Dermis blood vessel endothelial cell (primary cell): ENCODE measurements around the gene ZFYVE26. TPM values are rescaled to one million over a fixed set of nuclear protein-coding genes. Genes with fewer than 3 reads are reported as not detected.
A peak's percentile ranks its signal among the peaks of the same experiment; 100 is the strongest.

Source experiments
- DNase-seq: peaks from one replicate; pipeline ENCODE4 v3.0.0; 2010
- total RNA-seq: library from RNA; depleted of rRNA; stranded (reverse); fragments of >200 nt; gene quantifications from 2 replicates; pipeline ENCODE4 v1.2.3, GENCODE V29; 2014

ZFYVE26 gene
- total RNA-seq, 1 donor from 2014 or later, result 23.7 TPM

DNA sequence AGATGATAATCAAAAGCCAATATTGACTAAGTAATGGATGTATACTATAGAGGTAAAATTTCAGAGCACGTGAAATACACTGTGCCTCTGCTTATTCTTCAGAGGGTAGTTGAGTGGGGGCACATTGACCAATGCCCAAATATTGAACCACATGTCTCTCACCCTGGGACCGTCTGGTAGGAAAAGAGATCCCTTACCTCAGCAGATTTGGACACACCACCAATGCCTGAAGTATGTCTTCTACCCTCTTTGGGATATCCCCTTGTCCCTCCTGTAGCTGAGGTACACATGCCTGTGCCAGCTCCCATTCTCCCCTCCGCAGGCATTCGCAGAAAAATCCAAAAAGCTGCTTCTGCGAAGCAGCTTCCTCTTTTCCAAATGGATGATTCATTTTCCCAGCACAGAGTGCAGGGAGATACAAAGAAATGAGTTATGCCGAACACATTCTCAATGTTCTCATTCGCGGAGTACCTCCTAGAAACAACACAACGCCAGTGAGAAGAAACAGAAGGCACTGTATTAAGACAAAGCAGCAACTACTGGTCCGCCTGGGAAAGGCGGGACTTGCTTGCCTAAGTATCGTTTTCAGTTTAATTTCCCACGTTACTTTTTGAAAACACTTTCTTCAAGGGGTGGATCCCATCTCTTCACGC is 691 bp downstream of the ZFYVE26 start:
- peak; percentile 52 for DNase-seq

DNA sequence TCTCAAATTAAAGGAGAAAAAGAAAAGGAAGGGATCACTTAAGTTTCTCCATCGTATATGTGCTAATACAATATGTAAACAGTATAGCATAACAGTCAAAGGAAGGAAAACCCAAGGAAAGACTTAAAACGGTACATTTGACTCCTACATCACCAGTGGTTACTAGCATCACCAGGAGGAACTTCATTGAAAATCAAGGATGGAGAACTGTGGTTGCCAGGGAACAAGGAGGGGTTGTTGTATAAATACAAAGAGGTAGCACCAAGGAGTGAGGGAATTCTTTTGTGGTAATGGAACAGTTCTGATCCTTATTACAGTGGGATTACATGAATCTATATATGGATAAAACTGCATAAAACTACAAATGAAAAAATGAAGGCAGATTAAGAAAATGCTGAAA is 1.6 kb downstream of the ZFYVE26 start:
- no peak for DNase-seq

DNA sequence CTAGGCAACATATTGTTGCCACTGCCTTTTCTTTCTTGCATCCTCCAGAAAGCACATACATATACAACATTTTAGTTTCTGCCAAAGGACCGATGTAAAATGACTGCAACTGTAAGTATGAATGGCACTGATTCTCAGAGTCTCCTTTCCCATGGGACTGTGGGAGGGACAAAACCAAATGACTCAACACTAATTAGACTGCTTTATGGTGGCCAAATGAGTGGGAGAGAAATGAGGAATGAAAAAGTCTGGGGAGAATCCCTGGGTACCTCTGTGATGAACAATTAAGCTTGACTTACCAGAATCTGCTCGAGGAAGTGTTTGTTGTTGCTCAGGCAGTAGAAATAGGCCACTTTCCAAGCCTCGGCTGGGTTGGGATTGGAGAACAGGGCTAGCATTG is 10.1 kb downstream of the ZFYVE26 start:
- no peak for DNase-seq

DNA sequence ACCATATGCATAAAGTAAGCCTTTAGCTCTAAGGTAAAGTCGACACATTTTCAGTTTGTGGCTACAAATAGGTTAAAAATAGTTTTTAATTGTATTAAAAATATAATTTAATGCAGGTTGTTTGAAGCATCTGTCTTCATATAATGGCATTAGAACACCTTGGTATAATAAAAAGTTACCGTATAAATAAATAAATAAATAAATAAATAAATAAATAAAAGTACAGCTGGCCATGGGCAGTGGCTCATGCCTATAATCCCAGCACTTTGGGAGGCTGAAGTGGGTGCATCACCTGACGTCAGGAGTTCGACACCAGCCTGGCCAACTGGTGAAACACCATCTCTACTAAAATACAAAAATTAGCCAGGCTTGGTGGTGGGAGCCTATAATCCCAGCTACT is 15.6 kb downstream of the ZFYVE26 start:
- DNase-seq, result no peak

DNA sequence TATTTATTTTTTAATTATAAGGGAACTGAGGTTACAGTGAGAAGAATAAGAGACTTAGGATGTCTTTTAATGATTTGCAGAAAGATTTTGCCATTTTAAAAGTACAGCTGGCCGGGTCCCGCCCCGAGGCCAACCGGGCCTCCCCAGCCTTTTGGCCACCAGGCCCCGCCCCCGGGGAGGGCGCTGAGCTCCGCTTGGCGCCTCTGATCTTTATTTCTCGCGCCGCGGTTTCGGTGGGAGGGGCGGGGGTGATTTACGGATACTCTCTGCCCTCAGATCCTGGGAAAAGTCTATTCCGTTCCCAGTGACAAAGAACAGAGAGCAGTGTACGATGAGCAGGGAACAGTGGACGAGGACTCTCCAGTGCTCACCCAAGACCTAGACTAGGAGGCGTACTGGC is 17.7 kb downstream of the ZFYVE26 start:
- DNase-seq, result no peak

DNA sequence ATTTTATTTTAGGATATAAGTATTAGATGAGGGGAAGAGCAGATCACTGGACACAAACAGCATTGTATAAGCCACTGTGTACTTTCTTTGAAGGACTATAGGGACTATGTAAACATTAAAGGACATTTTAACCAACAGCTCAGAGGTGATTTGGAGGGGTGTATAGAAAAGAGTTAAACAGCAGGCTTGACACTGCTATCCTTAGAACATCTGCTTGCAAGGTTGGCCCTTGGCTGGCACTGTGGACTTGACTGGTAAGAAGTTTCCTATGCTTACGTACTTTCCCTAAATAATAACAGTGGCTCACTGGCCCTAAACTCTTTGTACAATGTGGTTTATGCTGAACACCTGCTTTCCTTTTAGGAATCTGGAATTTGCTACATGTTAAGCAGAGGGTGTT is 28.7 kb downstream of the ZFYVE26 start:
- no peak for DNase-seq

DNA sequence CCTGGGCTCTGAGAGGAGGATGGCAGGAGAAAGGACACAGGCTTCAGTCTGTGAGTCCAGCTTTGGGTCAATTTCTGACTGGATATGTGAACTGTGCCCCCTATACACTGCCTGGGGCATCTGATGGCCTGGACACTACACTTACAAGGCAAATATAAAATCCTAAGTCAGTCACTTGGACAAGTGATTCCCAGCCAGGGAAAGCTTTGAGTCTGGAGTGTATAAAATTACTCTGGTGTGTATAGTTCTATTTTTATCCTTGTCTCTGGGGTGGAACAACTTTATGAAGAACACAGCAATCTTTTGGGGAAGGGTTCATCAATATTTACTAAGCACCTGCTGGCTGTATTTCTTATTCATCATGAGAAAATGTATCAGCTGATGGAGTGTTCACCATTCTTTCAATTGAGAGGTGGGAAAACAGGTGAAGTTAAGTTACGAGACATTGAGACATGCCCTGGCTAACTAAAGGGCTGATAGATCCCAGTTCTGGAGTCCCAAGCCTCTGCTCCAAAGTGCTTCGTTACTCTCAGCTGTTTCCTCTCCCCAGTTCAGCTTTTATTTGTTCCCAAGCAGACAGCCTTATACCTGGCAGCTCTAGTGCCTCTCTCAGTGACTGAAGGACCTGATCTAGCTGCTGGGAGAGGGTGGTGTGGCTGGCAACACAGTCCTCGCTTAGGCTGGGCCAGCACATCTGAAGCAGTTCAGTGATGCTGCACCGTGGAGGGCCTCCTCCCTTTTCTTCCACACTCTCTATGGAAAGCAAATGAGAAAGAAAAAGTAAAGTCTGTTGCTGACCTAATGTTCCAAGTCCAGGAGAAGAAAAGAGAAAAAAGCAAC is 30.9 kb downstream of the ZFYVE26 start:
- no peak for DNase-seq

DNA sequence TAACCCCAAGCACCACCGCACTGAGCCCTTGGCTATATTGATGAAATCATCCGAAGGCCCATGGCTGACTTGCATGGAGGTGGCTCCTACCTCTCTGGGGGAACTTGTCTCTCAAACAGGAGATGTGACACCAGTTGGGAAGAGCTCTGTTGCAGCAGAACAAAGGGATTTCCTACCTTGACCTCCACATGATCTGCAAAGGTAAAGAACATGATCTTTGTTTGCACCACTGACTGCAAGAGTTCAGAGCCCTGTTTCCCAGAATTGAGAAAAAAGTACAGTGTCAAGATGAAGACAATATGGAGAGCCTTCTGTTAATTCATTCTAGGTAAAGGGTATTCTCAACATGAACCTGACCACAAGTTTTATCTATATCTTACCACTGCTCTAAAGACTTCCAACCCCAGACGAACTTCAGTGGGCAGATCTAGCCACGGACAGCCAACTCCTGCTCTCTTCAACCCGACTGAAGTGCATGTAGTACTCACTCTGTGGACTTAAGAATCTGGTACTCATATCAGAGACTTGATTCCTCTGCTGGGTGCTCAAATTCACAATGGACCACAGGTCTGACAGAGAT is 32.1 kb downstream of the ZFYVE26 start:
- DNase-seq, result no peak

DNA sequence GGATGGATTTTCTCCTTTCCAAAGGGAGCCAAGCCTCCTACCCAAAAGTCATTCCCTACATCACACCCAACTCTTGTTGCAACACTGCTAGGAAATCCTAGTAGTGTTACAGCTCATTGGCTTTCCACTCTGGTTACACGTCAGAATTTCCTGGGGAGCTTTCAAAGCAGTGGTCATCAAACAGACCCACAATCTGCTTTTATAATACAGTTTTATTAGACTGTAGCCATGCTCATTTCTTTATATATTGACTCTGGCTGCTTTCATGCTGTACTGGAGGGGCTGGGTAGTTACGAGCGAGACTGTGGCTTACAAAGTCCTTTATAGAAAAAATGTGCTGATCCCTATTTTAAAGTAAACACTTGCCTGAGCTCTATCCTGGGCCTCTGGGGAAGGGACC is 34.3 kb downstream of the ZFYVE26 start:
- DNase-seq, result no peak

DNA sequence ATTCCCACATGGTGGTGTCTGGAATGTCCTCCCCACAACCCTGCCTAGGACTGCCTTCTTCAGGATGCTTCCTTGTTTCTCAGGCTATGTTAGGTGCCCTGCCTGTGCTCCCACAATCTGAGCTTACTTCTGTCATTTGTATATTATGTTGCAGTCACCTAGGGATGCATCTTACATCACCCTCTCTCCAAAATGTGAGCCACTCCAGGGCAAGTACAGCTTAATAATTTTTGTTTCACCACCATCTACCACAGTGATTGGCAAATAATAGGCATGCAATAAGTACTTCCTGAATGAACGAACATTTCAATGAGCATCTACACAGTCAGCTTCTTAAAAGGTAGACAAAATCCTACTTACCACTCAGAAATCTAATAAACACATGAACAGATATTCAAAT is 37.6 kb downstream of the ZFYVE26 start:
- DNase-seq, result no peak

DNA sequence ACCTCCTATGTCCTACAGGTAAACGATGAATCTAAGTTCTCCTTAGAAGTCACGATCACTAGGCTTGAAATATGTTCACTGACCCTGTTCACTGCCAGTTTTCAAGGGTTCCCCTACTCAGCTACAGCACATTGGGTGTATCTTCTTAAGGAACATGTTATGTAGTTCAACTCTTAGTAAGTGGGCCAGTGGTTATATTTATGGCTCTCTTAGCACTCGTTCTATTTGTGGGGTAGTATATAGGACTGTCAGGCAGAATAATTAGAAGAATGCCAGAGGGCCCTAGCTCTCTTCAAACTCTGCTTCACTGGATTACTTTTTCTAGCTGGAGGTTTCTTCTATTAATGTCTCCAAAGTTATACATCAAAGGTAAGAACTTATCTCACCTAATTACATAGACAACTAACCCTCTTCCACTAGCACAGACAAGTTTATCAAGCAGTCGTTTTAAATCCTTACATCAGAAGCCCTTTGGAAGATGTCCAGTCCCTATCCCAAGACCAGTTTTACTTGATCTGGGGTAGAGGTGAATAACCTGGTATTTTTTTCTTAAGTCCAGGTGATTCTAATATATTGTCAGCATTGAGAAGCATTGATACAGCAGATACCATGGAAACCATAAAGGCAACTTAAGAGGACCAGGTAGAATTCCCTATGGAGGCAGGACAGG is 39.6 kb downstream of the ZFYVE26 start:
- no peak for DNase-seq

DNA sequence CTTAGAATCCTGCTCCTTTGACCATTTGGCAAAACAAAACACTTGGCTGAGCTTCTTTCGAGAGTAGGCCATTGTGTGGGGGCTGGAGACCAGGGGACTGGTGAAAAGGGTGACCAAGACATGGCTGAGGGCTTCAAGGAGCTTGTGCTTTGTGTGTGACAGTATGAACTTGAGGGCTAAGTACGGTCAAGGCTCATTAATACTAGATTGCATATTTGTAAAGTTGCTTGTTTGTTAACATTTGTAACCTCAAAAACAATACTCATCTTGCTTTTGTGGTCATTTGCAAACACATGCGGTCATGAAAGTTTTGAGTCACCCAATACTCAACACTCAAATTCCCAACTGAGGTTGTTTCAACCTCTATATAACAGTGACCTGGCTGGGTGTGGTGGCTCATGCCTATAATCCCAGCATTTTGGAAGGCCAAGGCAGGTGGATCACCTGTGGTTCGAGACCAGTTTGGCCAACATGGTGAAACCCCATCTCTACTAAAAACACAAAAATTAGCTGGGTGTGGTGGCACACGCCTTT is 42.5 kb downstream of the ZFYVE26 start:
- no peak for DNase-seq

DNA sequence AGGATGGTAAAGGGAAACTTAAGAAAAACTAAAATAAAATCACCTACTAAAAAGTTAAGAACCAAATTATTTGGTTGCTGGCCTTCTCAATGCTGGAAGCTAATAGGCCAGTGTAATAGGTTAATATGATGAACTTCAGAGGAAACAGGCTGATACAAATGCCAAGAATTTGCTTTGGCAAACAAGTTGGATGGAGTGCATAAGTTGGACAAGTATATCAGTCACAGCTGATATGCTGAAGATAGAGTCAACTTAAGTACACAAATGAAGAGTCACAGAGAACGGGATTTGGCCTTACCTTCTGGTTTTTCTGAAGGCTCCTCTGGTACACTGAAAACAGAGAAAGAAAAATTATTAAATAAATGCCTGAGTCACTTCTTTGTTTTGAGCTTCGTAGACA is 48.2 kb downstream of the ZFYVE26 start:
- DNase-seq, result no peak

DNA sequence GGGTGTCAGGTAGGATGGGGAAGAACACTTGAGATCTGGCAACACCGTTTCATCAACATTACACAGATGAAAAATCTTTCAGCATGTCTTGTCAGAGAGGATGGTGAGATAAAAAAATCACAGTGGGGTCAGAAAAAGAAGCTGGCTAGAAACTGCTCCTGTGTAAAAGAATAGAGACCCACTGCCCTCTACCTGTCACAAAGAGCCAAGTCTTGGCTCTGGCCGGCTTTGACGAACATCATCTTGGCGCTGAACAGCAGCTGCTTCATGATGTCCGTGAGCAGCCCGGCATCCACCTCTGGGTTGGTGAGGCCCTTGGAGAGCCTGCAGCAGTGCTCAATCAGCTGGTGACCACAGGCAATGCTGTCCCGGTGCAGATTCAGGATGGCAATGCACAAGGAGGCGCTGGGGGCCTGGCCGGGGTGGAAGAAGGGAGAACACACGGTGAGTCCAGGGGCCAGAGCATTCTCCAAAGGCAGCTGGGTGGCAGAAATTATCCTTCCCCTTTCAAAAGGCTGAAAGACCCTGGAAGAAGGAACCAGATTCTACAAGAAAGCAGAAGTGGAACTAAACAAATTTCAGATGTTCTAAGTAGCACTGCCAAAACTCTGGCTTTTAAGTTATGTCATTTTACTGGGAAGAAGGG is 50.2 kb downstream of the ZFYVE26 start:
- no peak for DNase-seq

DNA sequence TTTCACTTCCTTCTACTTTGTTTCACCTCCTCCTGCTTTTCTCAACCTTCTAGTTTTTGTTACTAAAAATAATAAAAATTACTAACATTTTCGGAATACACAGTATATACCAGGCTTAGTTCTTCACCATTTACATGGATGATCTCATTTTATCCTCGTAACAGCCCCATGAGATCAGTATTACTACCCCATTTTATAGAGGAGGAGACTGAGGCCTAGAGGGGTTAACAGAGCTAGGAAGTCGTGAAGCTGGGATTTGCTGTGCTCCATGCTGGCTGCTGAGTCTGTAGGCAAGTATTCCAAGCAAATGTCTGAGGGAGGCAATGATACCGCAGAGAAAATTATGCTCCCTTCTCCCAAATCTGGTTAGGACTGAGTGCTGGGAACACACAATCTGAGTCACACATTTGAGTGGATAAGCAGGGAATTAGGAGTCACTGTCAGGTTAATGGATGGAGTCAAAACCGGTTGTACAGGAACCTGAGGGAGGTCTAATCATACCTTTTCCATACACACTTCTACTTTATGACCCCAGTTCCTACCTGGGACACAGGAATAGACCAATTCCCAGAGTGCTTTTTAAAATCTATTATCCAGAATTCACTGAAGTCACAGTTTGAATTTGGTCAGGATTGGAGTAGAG is 51.1 kb downstream of the ZFYVE26 start:
- no peak for DNase-seq

DNA sequence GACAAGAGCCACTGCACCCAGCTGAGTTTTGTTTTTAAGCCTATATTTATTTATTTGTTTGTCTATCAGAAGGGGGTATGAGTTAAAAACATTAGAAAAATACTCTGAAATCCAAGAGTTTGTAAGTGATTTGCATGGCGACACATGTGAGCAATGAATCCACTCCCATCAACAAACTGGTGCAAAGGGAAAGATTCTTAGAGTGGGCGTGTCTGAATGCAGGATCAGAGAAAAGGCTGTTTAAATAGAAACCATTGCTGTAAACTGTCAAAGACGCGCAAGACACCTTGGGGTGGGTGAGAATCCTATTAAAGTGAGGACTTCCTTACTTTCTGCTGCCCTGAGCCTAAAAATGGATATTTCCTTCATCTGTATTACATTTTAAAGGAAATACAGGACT is 51.9 kb downstream of the ZFYVE26 start:
- no peak for DNase-seq

DNA sequence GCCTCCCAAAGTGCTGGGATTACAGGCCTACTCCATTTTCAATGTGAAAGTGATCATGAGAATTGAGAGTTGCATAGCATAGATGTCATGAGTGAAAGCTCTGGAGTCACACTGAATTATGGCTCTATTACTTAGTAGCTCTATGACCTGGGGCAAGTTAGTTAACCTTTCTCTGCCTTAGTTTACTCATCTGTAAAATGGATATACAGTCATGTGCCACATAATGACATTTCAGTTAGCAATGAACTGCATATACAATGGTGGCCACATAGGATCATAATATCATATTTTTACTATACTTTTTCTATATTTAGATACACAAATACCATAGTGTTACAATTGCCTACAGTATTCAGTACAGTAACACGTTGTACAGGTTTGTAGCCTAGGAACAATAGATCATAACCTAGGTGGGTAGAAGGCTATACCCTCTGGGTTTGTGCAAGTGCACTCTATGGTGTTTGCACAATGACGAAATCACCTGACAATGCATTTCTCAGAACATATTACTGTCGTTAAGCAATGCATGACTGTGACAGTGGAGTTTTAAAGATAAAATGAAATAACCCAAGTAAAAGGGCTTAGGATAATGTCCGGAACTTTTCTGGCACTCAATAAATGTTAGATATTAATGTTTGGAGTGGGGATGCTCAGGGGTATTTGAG is 53.1 kb downstream of the ZFYVE26 start:
- DNase-seq, result no peak

DNA sequence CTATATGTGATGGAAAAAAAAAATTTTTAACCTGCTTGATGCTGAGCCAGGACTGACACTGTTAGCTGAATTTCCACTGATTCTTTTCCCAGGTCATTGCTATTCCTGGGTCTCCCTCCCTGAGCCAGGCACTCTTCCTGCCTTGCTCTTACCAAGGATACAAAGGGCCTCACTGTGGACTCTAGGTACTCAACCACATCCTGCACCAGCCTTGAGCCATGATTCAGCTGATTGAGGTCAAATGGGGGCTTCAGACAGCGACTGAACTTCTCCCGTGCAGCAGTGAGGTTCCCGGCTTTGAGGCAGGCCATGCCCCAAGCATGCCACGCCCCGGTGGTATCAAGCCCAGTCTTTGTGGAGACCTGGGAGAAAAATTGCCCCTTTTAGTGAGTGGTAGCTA is 54.3 kb downstream of the ZFYVE26 start:
- DNase-seq, result no peak

DNA sequence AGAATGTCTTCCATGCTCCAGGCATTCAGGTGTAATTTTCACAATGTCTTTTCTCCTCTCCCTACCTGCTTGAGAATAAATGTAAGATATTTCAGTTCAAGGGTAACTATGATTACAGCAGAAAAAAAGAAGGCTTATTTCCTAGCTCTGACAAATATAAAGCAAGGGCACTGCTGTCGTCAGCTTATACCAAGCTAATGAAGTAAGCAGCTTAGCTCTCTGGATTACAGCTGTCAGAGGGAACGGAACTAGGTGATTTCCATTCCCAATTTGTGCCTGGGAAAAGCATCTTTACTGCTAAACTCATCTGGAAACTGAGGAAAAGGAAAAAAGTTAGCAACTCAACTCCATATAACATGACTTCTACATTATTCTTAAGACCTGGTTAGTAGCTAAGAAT is 56.5 kb downstream of the ZFYVE26 start:
- DNase-seq, result no peak

DNA sequence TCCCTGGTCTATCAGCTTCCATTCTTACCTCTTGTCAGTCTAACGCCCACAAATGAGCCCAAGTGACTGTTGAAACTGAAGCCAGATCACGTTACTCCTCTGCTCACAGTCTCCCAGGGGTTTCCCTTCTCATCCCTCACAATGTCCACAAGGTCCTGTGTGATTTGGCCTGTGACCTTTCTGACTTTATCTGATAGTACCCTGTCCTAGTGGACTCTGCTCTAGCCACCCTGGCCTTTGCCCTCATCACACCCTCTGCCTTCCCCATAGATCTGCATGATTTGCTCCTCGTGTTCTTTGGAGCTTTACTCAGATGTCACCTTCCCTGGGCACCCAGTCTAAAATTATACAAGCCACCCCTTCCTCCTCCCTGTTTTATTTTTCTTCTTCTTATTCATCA is 59.2 kb downstream of the ZFYVE26 start:
- no peak for DNase-seq

DNA sequence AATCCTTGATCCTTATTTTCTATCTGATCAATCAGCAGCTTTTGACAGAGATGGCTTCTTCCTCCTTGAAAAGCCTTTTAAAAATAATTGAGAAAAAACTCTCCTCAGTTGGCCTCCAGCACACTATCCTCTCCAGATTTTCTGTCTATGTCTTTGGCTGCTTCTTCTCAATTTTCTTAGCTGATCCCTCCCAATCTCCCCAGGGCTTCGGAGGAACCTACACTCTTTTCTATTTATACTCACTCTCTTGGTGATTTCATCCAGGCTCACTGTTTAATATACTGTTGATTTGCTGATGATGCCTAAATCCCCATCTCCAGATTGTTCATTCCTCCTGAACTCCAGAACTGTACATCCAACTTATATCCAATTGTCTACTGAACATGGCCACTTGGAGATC is 59.9 kb downstream of the ZFYVE26 start:
- no peak for DNase-seq
